ENCODE measurements around the gene SHANK1. TPM values are rescaled to one million over a fixed set of nuclear protein-coding genes. Genes with fewer than 3 reads are reported as not detected.
"Not testable (repeated sequence)": the region's sequence is repeated elsewhere in the genome, so short reads cannot be mapped to it uniquely, and the experiment has no call there.

The SHANK1 gene
- total RNA-seq, 4 donors from 2014 or later, result 0.10 to 0.45 TPM; not detected in 2

DNA sequence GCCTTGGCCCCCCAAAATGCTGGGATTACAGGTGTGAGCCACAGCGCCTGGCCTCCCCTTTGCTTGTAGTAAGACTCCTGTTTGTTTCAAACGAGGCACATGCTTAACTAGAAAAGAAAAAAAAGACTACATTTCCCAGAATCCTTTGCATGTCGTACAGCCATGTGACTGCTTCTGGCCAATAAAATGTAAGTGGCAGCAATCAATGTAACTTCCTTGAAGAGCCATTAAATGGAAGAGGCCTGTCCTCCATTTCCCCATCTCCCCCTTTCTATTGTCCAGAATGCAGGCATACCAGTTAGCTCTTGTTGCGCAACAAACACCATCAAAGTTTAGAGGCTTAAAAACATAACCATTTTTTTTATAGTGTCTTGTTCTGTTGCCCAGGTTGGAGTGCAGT lies 40.3 kb upstream of the SHANK1 start:
- no peaks in the 10 kb centered on the region for H3K9me3 ChIP-seq
- TF ChIP-seq POLR2A (IDR thresholded peaks at IDR 0.05), result no peak
- TF ChIP-seq, protein P1, sequence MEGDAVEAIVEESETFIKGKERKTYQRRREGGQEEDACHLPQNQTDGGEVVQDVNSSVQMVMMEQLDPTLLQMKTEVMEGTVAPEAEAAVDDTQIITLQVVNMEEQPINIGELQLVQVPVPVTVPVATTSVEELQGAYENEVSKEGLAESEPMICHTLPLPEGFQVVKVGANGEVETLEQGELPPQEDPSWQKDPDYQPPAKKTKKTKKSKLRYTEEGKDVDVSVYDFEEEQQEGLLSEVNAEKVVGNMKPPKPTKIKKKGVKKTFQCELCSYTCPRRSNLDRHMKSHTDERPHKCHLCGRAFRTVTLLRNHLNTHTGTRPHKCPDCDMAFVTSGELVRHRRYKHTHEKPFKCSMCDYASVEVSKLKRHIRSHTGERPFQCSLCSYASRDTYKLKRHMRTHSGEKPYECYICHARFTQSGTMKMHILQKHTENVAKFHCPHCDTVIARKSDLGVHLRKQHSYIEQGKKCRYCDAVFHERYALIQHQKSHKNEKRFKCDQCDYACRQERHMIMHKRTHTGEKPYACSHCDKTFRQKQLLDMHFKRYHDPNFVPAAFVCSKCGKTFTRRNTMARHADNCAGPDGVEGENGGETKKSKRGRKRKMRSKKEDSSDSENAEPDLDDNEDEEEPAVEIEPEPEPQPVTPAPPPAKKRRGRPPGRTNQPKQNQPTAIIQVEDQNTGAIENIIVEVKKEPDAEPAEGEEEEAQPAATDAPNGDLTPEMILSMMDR (IDR thresholded peaks at IDR 0.05), result no peak
- no peak for DNase-seq
- H3K36me3 ChIP-seq, result no peaks in the 10 kb centered on the region
- no peak overlapping the region for H3K27ac ChIP-seq
- no peaks in the 10 kb centered on the region for H3K4me1 ChIP-seq
- H3K4me3 ChIP-seq (replicated peaks in 1 of 3), result no peak overlapping the region
- WGBS, 2 donors, result 74 to 76% methylated on average over 4 of the region's 4 CpGs
- H3K27me3 ChIP-seq, result no peaks in the 10 kb centered on the region
- intact Hi-C loops (cut with DNase I), result no loop called here

DNA sequence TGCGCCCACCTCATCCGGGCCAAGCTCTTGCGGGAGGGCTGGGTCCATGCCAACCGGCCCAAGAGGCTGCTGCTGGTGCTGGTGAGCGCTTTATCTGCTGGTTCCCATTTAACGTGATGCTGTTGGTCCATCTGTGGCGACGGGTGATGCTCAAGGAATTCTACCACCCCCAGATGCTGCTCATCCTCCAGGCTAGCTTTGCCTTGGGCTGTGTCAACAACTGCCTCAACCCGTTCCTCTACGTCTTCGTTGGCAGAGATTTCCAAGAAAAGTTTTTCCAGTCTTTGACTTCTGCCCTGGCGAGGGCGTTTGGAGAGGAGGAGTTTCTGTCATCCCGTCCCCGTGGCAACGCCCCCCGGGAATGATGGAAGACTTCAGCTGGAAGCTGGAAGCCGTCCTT lies 39.5 kb upstream of the SHANK1 start:
- intact Hi-C loops (cut with DNase I); H3K27me3 ChIP-seq: not testable (repeated sequence)
- 63 to 82% methylated on average over 10 to 18 of the region's 18 CpGs for WGBS, 2 donors

DNA sequence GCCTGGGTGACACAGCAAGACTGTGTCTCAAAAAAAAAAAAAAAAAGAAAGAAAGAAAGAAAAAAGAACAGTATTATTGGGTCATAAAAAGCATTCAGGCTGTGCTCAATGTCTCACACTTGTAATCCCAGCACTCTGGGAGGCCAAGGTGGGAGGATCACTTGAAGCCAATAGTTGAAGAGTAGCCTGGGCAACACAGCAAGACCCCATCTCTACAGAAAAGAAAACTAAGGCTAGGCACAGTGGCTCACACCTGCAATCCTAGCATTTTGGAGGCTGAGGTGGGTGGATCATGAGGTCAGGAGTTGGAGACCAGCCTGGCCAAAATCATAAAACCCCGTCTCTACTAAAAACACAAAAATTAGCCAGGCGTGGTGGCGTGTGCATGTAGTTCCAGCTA lies 38.0 kb upstream of the SHANK1 start:
- H3K27me3 ChIP-seq; H3K4me1 ChIP-seq; H3K9me3 ChIP-seq; H3K4me3 ChIP-seq (replicated peaks in 1 of 3); DNase-seq; H3K36me3 ChIP-seq; intact Hi-C loops (cut with DNase I); H3K27ac ChIP-seq: not testable (repeated sequence)
- 78 to 84% methylated on average over 3 of the region's 3 CpGs for WGBS, 2 donors

More for the DNA sequence above, 39.5 kb upstream of the SHANK1 start:
- DNase-seq; H3K9me3 ChIP-seq; H3K4me3 ChIP-seq (replicated peaks in 1 of 3); H3K27ac ChIP-seq; H3K4me1 ChIP-seq; H3K36me3 ChIP-seq: not testable (repeated sequence)

DNA sequence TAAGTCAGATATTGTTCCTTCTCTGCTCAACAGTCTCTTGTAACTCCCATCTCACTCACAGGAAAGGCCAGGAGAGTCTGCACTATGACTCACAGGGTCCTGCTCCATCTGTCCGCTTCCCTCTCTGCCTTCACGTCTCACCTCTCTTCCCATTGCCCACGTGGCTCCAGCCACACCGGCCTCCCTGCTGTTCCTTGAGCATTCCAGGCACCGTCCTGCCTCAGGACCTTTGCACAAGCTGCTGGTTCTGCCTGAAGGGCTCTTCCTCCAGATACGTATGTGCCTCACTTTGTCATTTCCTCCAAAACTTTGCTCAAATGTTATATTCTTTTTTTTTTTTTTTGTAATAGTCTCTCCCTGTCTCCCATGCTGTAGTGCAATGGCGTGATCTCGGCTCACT lies 36.6 kb upstream of the SHANK1 start:
- H3K27me3 ChIP-seq; H3K4me3 ChIP-seq (replicated peaks in 1 of 3); H3K9me3 ChIP-seq; H3K4me1 ChIP-seq; intact Hi-C loops (cut with DNase I); DNase-seq; H3K27ac ChIP-seq; H3K36me3 ChIP-seq: not testable (repeated sequence)
- WGBS, 2 donors, result 67 to 72% methylated on average over 8 of the region's 8 CpGs

DNA sequence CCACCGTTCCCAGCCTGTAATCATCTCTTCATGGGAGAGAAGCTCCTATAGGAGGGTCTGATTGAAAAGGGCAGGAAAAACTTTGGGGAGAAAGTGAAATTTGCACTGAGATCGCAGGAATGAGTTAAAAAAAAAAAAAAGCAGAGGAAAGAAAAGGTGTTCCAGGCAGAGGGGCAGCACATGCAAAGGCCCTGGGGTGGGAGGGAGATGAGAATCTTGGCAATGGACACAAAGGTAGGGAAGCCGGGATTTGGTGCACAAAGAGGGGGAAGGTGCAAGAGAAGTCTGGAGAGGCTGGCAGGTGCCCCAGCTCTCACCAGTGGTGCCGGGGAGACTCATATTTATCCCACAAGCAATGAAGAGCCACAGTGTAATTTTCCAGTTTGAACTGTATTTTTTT lies 34.3 kb upstream of the SHANK1 start:
- Histone ChIP-seq H3K4me1 (no peaks in the 10 kb centered on the region), H3K27me3 (no peaks in the 10 kb centered on the region), H3K27ac (no peak overlapping the region), H3K4me3 (replicated peaks in 1 of 3) (no peak overlapping the region), H3K36me3 (no peaks in the 10 kb centered on the region), H3K9me3 (no peaks in the 10 kb centered on the region)
- intact Hi-C loops (cut with DNase I), result no loop called here
- no peak for DNase-seq
- 84 to 91% methylated on average over 4 of the region's 4 CpGs for WGBS, 2 donors
- TF ChIP-seq, protein P1 (IDR thresholded peaks at IDR 0.05), result no peak
- TF ChIP-seq POLR2A (IDR thresholded peaks at IDR 0.05), result no peak

DNA sequence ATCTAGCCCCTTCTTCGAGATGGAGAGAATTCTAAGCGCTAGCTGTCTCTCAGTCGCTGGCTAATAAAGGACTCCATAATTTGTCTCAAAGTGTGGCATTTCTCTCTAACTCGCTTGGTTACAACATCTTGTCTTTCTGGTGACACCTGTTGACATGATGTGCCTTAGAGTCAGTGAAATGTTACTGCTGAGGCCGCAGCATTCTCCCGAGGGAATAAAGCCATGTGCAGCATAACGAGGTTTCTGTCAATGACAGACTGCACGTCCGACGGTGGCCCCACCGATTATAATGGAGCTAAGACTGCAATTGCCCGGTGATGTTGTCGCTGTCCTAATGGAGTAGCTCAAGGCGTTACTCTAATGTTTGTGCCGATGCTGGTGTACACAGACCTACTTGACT lies 30.4 kb upstream of the SHANK1 start:
- Histone ChIP-seq H3K4me3 (replicated peaks in 1 of 3) (no peak overlapping the region), H3K27ac (no peak overlapping the region), H3K9me3 (no peaks in the 10 kb centered on the region), H3K4me1 (no peaks in the 10 kb centered on the region), H3K36me3 (no peaks in the 10 kb centered on the region), H3K27me3 (no peaks in the 10 kb centered on the region)
- WGBS, 2 donors, result 63% methylated on average over 15 of the region's 15 CpGs
- DNase-seq, result no peak
- no peak for TF ChIP-seq POLR2A (IDR thresholded peaks at IDR 0.05)
- TF ChIP-seq, protein P1 (IDR thresholded peaks at IDR 0.05), result no peak
- intact Hi-C loops (cut with DNase I), result no loop called here

DNA sequence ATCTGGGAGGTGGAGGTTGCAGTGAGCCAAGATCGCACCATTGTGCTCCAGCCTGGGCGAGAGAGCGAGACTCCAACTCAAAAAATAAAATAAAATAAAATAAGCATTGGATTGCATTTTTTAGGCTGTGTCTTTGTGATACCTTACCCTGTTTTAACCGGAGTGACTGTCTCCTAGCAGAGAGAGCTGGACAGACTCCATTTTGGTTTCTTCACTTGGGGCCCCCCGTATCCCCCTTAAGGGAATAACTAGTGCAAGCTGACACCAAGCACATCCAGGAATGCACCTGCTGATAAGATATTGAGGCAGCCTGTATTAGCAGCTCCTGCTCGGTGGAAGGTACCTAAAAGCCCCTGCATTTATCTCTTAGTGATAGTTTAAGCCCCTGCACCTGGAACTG lies 29.9 kb upstream of the SHANK1 start:
- TF ChIP-seq, protein P1 (IDR thresholded peaks at IDR 0.05), result no peak
- TF ChIP-seq POLR2A (IDR thresholded peaks at IDR 0.05), result no peak
- no peak overlapping the region for H3K4me3 ChIP-seq (replicated peaks in 1 of 3)
- 63 to 72% methylated on average over 6 of the region's 6 CpGs for WGBS, 2 donors

DNA sequence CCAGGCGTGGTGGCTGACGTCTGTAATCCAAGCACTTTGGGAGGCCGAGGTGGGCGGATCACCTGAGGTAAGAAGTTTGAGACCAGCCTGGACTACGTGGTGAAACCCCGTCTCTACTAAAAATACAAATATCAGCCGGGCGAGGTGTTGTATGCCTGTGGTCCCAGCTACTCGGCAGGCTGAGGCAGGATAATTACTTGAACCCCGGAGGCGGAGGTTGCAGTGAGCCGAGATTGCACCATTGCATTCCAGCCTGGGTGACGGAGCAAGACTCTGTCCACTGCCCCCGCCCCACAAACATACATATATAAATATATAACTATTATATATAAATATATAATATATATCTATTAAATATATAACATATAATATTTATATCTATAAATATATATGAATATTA lies 27.5 kb upstream of the SHANK1 start:
- 87% methylated on average over 14 of the region's 14 CpGs for WGBS, 2 donors
- H3K4me1 ChIP-seq; H3K36me3 ChIP-seq; DNase-seq; H3K27ac ChIP-seq; intact Hi-C loops (cut with DNase I); H3K27me3 ChIP-seq; H3K4me3 ChIP-seq (replicated peaks in 1 of 3); H3K9me3 ChIP-seq: not testable (repeated sequence)

More for the DNA sequence above, 29.9 kb upstream of the SHANK1 start:
- H3K27me3 ChIP-seq, result no peaks in the 10 kb centered on the region
- DNase-seq, result no peak
- H3K9me3 ChIP-seq, result no peaks in the 10 kb centered on the region
- intact Hi-C loops (cut with DNase I), result no loop called here
- H3K27ac ChIP-seq, result no peak overlapping the region
- no peaks in the 10 kb centered on the region for H3K36me3 ChIP-seq
- no peaks in the 10 kb centered on the region for H3K4me1 ChIP-seq

All from thyroid gland (tissue), 4 donors.